DOHH2 (cell line): ENCODE measurements around the gene WDR73.

Experiments used
- H3F3A ChIP-seq: fragments of 200-600 bp; sonication (generic), shearing (Covaris generic); 2 replicates; pipeline ENCODE4 v1.6.0; 2016; ENCODE audit warnings: antibody characterized with exemption, mild to moderate bottlenecking; ENCODE audit not compliant: control insufficient read depth, insufficient read depth
- H3K27ac ChIP-seq: fragments of 200-600 bp; sonication (generic); 2 replicates; pipeline ENCODE4 v1.5.1; 2014; ENCODE audit warnings: low read depth, mild to moderate bottlenecking, low read length, moderate library complexity
- H3K27me3 ChIP-seq: fragments of 200-600 bp; sonication (generic); 2 replicates; pipeline ENCODE4 v1.6.1; 2014; ENCODE audit warnings: mild to moderate bottlenecking, low read length, mixed read lengths; ENCODE audit not compliant: control insufficient read depth
- H3K36me3 ChIP-seq: fragments of 200-600 bp; sonication (generic); 2 replicates; pipeline ENCODE4 v1.6.1; 2014; ENCODE audit warnings: mild to moderate bottlenecking, low read length, moderate library complexity, mixed read lengths; ENCODE audit not compliant: control insufficient read depth
- H3K4me1 ChIP-seq: fragments of 200-600 bp; sonication (generic); 2 replicates; pipeline ENCODE4 v1.6.1; 2014; ENCODE audit warnings: mild to moderate bottlenecking, low read length, mixed read lengths; ENCODE audit not compliant: control insufficient read depth
- H3K4me2 ChIP-seq: fragments of 200-600 bp; sonication (generic); 2 replicates; pipeline ENCODE4 v1.6.0; 2014; ENCODE audit warnings: mild to moderate bottlenecking, low read length, moderate library complexity
- H3K4me3 ChIP-seq: fragments of 200-600 bp; sonication (generic); 2 replicates; pipeline ENCODE4 v1.5.1; 2014; ENCODE audit warnings: mild to moderate bottlenecking, low read length, mixed read lengths
- H3K79me2 ChIP-seq: fragments of 200-600 bp; sonication (generic); 2 replicates; pipeline ENCODE4 v1.6.1; 2014; ENCODE audit warnings: mild to moderate bottlenecking, low read length, mixed read lengths; ENCODE audit not compliant: control insufficient read depth
- H3K9me2 ChIP-seq: fragments of 200-600 bp; sonication (generic); replicated peaks from 2 replicates; pipeline ENCODE4 v1.6.1; 2014; ENCODE audit warnings: mild to moderate bottlenecking, low read length, mixed read lengths; ENCODE audit not compliant: control insufficient read depth
- H3K9me3 ChIP-seq: fragments of 200-600 bp; sonication (generic); 2 replicates; pipeline ENCODE4 v1.6.1; 2014; ENCODE audit warnings: antibody characterized with exemption, low read length, mixed read lengths; ENCODE audit not compliant: control insufficient read depth, insufficient read depth
- H4K20me1 ChIP-seq: fragments of 200-600 bp; sonication (generic); 2 replicates; pipeline ENCODE4 v1.6.0; 2014; ENCODE audit warnings: low read depth, mild to moderate bottlenecking, antibody characterized with exemption, low read length, moderate library complexity; ENCODE audit not compliant: control insufficient read depth, insufficient read depth
- CTCF ChIP-seq: fragments of 200-600 bp; sonication (generic); IDR thresholded peaks from one replicate; pipeline ENCODE4 v1.5.1; 2014; ENCODE audit warnings: antibody characterized with exemption, mild to moderate bottlenecking, low read depth, low read length; ENCODE audit not compliant: poor library complexity, severe bottlenecking
- EZH2phosphoT487 ChIP-seq: fragments of 200-600 bp; sonication (generic); IDR thresholded peaks from 2 replicates; pipeline ENCODE4 v1.6.1; 2017; ENCODE audit warnings: borderline replicate concordance, mild to moderate bottlenecking, antibody characterized with exemption, low read length, moderate library complexity, mixed read lengths

WDR73 gene

DNA sequence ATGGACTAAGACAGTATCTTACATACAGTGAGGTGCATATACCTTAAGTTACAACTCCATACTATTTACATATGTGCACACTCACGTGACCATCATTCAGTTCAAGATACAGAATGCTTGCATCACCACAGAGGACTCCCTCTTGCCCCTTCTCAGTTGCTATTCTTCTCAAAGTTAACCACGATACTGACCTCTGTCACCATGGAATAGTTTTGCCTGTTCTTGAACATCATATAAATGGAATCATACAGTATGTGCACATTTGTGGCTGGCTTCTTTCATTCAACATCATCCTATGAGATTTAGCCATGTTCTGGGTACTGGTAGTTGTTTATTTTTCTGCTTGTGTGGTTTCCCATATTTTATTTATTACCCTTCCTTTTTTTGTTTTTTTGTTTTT is 63.7 kb downstream of the WDR73 start:
- no peaks in the 10 kb centered on the region for H3K36me3 ChIP-seq
- TF ChIP-seq CTCF, result no peak
- no peak for TF ChIP-seq EZH2phosphoT487

More for the DNA sequence above, 63.7 kb downstream of the WDR73 start:
- Histone ChIP-seq H3K9me3 (no peaks in the 10 kb centered on the region), H3K4me2 (no peak overlapping the region), H4K20me1 (no peaks in the 10 kb centered on the region), H3K27ac (no peak overlapping the region), H3K4me1 (peaks cover 7% of the 10 kb centered on the region), H3K4me3 (no peak overlapping the region), H3F3A (no peaks in the 10 kb centered on the region), H3K9me2 (no peaks in the 10 kb centered on the region), H3K27me3 (peaks cover 14% of the 10 kb centered on the region), H3K79me2 (no peaks in the 10 kb centered on the region)
